Measurements from ENCODE around the gene MPO. TPM values are rescaled to one million over a fixed set of nuclear protein-coding genes. Genes with fewer than 3 reads are reported as not detected.

MPO gene
- total RNA-seq, 1 experiment from 2014 or later: not detected

DNA sequence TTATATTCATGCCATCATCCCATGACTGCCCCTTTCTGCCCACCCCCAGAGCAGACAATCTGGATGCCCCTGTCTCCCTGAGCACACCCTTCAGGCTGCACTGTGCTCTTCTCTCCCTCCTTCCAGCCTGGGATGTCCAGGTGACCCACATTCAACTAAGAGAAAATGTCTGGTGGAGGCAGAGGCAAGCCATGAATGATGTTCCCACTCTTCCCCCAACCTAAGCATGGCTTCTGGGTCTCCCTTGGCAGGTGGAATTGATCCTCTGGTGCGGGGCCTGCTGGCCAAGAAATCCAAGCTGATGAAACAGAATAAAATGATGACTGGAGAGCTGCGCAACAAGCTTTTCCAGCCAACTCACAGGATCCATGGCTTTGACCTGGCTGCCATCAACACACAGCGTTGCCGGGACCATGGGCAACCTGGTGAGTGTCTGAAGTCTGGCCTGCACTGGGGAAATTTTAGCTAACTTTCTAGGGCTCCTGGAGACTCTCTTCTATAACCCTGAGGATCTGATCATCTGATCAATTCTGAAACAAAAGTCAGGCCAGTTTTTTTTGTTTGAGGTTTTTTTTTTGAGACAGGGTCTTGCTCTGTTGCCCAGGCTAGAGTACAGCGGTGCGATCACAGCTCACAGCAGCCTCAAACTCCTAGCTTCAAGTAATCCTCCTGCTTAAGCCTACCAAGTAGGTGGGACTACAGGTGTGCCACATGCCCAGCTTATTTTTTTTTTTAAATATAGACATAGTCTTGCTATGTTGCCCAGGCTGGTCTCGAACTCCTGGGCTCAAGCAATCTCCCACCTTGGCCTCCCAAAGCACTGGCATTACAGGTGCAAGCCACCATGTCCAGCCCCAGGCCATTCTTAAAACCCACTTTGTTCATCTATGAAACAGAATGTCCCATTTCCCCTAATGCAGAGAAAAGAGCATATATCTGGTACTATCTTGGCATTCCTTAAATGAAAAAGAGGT, 14.5 kb downstream of the MPO start:
- DNase-seq (ENCODE audit: low read depth): no peak

DNA sequence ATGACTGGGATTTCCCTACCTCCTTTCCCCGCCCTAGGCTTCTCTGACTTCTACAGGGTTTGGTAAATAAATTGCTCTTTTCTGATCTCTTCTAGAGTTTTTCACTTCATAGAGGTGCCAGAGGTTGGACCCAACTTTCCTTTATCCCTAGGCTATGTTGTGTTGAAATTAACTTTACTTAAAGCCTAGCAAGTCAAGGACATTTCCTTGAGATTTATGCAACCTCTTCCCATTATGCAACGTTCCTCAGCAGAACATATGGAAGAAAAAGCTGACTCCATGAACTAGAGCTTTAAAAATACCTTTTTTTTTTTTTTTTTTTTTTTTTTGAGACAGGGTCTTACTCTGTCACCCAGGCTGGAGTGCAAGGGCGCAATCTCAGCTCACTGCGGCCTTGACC, 15.5 kb downstream of the MPO start:
- DNase-seq (ENCODE audit: low read depth): no peak

DNA sequence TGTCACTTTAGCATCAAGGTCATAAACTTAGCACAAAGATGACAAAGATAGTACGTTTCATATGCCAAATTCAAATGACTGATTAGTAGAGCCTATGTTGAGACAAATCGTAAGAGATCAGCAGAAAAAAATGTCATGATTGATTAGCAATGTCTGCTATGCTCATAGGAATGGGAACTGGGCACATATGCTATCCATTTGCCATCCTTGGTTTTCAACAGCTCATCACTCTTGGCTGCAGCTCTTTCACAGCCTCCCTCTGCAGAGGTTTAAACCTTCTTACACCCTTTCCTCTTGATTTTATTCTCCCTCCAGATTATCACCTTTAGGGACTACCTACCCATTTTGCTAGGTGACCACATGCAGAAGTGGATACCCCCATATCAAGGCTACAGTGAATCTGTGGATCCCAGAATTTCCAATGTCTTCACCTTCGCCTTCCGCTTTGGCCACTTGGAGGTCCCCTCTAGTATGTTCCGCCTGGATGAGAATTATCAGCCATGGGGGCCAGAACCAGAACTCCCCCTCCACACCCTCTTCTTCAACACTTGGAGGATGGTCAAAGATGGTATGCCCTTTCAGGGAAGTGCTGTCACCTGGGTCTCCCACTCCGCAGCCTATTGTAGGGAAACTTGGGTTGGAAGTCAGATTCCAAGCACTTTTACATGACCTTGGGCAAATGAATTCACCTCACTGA, 16.2 kb downstream of the MPO start:
- no peak for DNase-seq (ENCODE audit: low read depth)

DNA sequence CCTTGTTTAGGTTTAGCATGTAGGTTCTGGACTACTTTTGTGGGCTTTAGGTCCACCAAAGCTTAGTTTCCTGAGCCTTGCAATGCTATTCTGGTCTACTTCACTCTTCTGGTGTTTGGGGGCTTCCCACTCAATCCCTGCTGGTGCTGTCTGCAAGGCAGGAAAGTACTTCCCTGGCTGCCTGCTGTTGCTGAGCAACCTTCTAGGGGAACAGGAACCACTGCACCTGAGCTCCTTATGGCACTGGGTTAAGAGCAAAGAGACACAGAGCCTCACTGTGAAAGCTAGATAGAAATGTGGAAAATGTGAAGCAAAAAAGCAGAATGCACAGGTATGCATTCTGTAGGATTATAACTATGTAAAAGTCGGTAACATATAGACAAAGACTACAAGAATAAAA, 17.0 kb downstream of the MPO start:
- no peak for DNase-seq (ENCODE audit: low read depth)

DNA sequence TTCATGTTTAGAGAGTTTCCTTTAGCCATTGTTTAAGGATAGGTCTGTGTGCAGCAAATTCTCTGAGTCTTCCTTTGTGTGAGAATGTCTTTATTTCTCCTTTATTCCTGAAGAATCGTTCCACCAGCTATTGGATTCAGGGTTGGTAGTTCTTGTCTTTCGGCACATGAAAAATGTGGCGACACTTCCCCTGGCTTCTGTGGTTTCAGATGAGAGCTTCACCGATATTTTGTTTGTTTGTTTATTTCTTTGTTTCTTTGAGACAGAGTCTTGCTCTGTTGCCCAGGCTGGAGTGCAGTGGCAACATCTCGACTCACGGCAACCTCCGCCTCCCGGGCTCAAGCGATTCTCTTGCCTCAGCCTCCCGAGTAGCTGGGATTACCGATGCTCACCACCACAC, 18.6 kb downstream of the MPO start:
- no peak for DNase-seq (ENCODE audit: low read depth)

DNA sequence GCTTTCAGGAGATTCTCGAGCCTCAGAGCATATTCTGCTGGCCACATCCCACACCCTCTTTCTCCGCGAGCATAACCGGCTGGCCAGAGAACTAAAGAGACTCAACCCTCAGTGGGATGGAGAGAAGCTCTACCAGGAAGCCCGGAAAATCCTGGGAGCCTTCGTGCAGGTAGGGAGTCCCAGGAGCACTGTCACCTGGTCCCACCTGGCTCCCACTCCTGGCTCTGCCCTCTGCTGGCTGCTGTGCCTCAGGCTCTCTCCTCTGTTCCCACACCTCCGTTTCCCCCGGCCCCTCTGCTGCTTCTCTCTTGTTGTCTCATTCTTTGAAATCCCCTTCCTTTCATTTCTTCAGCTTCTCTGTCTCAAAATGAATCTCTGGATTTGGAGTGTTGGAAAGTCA, 25.9 kb downstream of the MPO start:
- no peak for DNase-seq (ENCODE audit: low read depth)

DNA sequence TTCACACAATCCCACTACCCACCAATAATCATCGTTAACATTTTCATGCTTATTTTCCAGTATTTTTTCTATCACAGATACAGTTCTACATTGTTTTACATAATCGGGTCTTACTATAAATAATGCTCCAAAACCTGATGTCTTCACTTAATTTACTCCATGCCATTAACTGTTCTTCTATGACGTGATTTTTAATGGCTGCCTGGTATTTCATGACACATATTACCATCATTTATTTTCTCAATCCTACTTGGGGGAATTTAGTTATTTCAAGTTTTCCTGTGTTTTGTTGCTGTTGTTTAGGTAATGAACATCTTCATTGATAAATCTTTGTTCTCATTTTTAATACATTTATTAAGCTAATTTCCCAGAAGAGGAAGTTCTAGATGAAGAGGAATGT, 27.7 kb downstream of the MPO start:
- no peak for DNase-seq (ENCODE audit: low read depth)

DNA sequence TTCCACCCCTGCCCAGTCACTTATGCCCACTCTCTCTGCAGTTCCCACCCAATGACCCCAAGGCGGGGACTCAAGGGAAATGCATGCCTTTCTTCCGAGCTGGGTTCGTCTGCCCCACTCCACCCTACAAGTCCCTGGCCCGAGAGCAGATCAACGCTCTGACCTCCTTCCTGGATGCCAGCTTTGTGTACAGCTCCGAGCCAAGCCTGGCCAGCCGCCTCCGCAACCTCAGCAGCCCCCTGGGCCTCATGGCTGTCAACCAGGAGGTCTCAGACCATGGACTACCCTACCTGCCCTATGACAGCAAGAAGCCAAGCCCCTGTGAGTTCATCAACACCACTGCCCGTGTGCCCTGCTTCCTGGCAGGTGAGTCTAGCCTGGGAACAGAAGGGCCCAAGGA, 28.6 kb downstream of the MPO start:
- no peak for DNase-seq (ENCODE audit: low read depth)

DNA sequence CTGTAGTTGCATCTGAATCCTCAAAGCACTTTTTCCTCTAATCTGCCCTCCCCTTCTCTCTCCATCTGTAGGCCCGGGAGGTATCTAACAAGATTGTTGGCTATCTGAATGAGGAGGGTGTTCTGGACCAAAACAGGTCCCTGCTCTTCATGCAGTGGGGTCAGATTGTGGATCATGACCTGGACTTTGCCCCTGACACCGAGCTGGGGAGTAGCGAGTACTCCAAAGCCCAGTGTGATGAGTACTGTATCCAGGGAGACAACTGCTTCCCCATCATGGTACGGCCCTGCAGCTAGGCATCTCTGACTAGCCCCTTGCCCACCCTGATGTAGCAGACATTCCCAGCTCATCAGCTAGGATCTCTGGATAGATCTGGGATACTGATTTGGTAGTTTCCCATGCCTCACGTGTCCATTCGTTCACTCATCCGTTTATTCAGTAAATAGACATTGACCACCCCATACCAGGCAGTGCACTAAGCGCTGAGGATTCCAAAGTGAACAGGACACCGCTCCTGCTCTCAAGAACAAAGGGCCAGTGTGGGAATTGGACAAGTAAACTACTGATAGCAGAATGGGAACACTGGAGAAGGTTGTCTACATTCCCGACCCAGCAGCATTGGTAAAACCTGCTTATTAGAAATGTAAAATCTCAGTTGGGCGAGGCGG, 30.3 kb downstream of the MPO start:
- no peak for DNase-seq (ENCODE audit: low read depth)

DNA sequence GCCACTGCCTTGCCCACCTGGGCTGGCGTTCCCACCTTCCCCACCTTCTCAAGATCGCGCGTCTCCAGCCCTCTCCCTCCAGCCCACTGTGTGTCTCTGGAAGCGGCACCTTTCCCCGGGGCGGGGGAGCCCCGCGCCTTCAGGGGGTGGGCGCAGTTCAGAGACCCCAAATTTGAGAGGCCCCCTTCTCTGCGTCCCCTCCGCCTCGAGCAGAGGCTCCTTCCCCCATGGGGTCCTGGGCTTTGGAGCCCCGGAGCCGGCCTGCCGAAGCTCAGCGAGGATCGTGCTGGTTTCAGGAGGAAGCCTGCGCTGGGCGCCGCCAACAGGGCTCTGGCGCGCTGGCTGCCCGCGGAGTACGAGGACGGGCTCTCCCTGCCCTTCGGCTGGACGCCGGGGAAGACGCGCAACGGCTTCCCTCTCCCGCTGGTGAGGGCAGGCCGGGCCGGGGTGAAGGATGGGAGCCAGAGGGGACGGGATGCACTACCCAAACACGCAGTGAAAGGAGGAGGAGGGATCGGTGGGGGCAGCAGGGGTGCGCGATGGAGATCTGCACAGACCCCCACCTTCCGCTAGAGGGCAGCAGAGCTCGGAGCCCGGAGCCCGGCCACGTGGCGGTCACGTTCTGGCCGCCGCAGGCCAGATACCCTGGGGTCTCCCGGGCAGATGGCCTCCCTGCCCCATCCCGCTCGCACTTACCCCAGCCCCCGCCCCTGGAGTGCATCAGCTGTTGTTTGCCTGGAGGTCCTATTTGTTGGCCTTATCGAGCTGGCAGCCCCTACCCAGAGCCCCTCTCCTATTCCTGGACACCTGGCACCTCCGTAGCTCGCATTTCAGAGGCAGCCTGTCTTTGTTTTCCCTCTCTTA, 31.2 kb downstream of the MPO start:
- DNase-seq (ENCODE audit: low read depth): peak; percentile 30

DNA sequence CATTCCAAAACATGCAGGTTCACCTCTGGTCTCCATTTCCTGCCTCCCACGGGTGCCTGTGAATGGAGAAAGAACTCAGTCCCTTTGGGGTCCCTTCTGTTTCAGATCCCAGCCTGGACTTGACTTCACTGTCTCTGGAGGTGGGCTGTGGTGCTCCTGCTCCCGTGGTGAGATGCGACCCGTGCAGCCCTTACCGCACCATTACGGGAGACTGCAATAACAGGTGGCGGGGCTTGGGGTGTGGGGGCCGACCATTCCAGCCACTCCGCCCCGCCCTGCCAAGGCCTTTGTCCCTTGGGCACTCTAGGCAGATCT, 31.8 kb downstream of the MPO start:
- no peak for DNase-seq (ENCODE audit: low read depth)

DNA sequence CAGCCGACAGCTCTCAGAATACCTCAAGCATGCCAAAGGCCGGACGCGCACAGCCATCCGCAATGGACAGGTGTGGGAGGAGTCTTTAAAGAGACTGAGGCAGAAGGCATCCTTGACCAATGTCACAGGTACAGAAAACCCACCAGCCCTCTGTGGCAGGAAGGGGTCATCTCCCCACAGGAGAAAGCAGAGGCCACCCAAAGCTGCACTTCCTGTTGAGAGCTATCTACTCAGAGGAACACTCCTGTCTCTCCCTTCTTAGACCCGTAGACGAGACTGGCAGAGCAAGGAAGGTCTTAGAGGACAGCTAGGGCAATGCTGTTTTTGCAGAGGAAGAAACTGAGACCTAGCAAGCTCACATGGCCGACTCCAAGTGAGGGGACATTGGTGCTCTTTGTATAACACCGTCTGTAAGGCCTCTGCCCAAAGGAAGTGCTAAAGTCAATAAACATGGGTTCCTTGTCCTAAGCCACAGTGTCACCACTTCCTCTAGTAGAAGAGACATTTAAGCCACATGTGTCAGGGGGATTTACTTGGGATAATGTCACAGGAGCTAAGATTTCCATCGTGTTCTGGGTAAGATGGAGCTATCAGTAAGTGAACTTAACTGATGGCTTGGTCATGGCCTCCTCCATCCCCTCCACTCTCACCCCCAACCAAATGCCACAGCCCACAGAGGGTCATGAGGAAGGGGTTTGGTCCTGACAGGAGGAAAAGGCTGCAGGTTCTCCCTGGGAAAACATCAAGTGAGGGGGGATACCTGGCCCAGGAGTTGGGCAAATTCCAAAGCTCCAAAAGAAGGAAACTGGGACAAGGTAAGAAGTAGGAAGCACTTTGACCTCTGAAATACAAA, 33.0 kb downstream of the MPO start:
- no peak for DNase-seq (ENCODE audit: low read depth)

DNA sequence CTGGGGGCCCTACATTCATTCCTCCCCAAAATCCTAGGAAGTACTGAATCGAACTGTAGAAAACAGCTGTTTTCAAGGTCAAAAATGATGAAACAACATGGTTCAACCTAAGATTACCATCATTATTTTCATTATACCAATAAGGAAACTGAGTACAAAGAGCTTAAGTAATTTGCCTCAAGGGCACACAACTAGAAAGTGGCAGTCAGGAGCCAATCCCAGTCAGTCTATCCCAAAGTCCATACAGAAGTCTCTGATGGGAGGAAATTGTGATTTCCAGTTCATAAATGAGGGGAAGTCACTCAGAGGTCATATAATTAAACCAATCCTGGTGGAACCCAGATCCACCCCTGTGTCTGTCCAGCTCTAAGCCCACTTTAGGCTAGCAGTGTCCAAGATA, 34.0 kb downstream of the MPO start:
- no peak for DNase-seq (ENCODE audit: low read depth)

DNA sequence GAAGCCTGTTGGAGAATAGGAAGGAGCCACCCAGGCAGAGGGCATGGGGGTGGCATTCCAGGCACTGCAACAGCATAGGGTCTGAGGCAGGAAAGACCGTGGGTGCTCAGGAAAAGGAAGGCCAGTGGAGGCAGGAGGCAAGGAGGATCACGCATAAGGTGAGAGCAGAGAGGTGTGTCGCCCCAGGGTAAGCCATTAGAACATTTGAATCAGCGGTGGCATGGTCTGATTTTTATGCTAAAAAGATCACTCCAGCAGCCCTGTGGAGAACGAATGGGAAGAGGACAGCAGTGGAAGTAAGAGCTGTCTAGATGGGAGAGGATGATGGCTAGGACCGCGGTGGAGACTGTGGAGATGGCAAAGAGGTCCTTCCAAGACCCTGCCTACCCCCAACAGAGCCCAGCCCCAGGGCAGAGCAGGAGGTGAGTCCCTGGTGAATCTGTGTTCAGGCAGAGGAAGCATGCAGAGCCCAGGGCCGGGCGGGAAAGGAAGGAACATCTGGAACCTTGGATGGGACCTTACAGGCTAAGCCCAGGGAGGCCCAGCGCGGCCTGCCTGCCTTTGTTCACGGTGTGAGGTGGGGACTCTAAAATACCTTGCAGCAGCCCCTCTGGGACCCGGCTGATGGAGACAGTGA, 34.5 kb downstream of the MPO start:
- DNase-seq (ENCODE audit: low read depth): no peak

DNA sequence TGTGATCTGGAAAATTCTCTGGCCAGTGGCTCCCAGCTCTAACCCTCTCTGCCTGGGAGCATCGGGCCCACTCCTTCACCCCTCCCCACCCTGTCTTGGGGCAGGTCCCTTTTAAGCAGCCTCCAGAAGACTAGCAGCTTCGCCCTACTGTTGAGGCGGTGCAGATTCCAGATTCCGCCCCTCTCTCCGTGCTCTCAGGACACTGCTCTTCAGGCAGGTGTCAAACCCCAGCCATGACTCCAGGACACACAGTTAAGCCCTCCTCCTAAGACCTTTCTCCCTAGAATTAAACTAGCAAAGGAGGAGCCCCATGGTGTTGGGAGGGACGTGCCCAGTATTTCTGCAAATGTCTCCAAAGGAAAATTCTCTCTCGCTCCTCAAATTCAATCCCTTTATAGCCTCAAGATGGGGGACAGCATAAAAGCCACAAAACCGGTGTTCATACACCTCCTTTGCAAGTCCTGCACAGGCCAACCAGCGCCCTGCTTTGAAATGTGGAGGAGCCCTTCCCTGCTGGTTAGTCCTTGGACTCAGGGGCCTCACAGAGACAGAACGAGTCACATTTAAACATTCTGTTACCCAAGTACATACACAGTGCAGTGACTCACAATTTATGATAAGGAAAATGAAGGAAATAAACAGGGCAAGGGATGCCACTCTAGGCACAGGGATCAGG, 35.2 kb downstream of the MPO start:
- no peak for DNase-seq (ENCODE audit: low read depth)

DNA sequence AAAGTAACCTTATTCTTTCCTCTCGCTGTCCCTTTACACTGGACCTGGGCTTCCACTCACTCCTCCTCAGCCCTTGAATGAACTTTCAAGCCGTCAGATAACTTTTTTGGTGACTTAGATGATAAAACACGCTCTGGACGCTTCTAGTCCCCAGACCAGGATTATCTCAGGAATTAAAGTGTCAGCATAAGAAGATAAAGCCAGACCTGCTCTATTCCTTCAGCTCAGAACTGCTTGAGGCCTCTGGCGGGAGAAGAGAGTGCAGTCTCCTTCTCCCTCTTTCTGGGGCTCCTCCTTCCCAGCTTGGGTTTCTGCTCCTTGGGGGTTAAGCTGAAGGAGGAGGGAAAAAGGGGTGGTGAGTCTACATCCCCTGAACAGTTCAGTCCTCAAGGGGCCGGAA, 35.8 kb downstream of the MPO start:
- DNase-seq (ENCODE audit: low read depth): no peak

DNA sequence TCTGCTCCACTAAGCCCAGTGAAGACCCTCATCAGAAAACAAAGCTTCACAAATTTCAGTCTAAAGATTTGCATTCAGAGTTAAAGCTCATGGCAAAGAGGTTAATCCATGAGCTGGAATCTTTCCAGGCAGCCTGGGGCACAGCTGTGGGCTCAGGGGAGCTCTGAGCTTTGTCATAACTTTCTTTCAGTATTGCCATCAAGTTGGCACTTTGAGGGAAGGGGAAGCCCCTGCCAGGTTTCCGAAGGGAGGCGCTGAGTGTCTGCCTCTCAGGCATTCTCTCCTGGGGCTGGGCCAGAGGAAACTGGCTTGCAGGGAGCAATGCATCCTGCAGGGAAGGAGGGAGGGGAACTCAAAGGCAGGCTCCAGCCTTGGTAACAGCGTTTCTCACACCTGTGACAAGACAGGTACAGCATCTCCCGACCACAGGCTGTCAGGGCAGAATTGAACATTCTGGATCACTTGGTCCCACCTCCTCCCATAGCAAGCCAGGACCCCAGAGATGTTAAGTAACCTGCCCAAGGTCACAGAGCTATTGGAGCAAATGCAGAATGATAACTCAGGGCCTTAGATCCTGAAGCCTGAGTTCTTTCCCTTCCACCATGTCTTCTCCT, 38.5 kb downstream of the MPO start:
- no peak for DNase-seq (ENCODE audit: low read depth)

DNA sequence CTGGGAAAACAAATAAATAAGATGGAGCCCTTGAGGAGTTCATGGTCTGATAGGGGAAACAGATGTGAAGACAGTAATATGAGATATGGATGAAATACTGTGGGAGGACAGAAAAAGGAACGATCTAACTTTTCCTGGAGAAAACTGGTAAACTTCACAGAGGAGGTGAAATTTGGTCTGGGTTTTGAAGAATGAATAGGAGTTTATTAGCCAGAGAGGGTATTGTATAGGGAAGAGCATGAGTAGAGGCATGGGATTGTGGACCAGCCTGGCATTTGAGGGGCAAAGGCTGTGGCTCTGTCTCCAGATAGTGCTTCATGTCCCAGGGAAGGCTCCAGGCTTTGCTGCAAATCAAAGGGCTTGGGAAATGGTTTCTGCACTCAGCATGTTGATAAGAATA, 40.7 kb downstream of the MPO start:
- DNase-seq (ENCODE audit: low read depth): no peak

DNA sequence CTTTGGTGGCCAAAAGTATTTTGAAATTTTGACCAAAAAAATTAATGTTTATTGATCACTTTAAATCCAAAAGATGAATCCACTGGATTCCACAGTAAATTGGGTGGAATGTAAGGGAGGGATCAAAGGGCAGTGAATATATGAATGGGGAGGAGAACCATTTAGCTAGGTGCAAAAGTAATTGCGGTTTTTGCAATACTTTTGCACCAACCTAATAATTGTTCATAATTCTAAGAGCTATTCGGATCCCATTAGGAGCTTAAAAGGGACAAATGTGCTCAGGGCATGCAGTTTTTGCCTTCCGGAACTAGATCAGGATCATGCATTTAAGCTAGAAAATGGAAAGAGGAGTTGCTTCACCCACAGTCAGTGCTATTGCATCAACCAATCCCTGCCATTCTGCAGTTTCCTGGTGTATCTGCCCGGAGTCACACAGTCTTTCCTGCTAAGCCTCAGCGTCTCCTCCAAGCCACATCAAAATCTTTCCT, 42.5 kb downstream of the MPO start, which contains the start of gene LPO:
TSS of gene LPO (plus strand) at position 438 of the 488 bp plus-strand sequence. CDS start 4,396 bp downstream, outside the sequence.
- no peak for DNase-seq (ENCODE audit: low read depth)
